ENCODE measurements around the gene CHST1.

Gene CHST1

GRCh38 chr11:45663486-45664375, 1.7 kb downstream of the CHST1 start:
- peak overlapping the region; percentile 37 to 54 for H3K4me3 ChIP-seq (ENCODE audit: low read depth in 1 of 2, low read length in 2 of 2)
- no peaks in the 10 kb centered on the region for H3K9me3 ChIP-seq (ENCODE audit: low read length)
- peaks cover 7% of the 10 kb centered on the region for H3K4me1 ChIP-seq (ENCODE audit: insufficient read depth, low read length)
- no peaks in the 10 kb centered on the region for H3K36me3 ChIP-seq (ENCODE audit: insufficient read depth, low read length)
- peaks cover 33 to 60% of the 10 kb centered on the region in 2 donors for H3K27me3 ChIP-seq (ENCODE audit: control insufficient read depth in 1 of 2, insufficient read depth in 2 of 2, low read length in 2 of 2)
- no peak overlapping the region for H3K9ac ChIP-seq (ENCODE audit: low read length)
- H3K27ac ChIP-seq (ENCODE audit: low read depth, low read length) = no peak overlapping the region

- H3K36me3 ChIP-seq (ENCODE audit: insufficient read depth, low read length) = no peaks in the 10 kb centered on the region
- H3K9me3 ChIP-seq (ENCODE audit: low read length) = no peaks in the 10 kb centered on the region
- H3K4me3 ChIP-seq (ENCODE audit: low read depth in 1 of 2, low read length in 2 of 2) = no peak overlapping the region
- H3K9ac ChIP-seq (ENCODE audit: low read length) = no peak overlapping the region
- H3K27ac ChIP-seq (ENCODE audit: low read depth, low read length) = no peak overlapping the region
- peaks cover 38 to 68% of the 10 kb centered on the region in 2 donors for H3K27me3 ChIP-seq (ENCODE audit: control insufficient read depth in 1 of 2, insufficient read depth in 2 of 2, low read length in 2 of 2)
- H3K4me1 ChIP-seq (ENCODE audit: insufficient read depth, low read length) = peaks cover 7% of the 10 kb centered on the region
These were observed 2.5 kb downstream of the CHST1 start for GRCh38 chr11:45662665-45663485.

- Histone ChIP-seq H3K4me1 (ENCODE audit: insufficient read depth, low read length) (peaks cover 7% of the 10 kb centered on the region), H3K27ac (ENCODE audit: low read depth, low read length) (no peak overlapping the region), H3K27me3 (ENCODE audit: control insufficient read depth in 1 of 2, insufficient read depth in 2 of 2, low read length in 2 of 2) (peaks cover 38 to 73% of the 10 kb centered on the region in 2 donors), H3K36me3 (ENCODE audit: insufficient read depth, low read length) (no peaks in the 10 kb centered on the region), H3K9me3 (ENCODE audit: low read length) (no peaks in the 10 kb centered on the region), H3K9ac (ENCODE audit: low read length) (no peak overlapping the region), H3K4me3 (ENCODE audit: low read depth in 1 of 2, low read length in 2 of 2) (no peak overlapping the region)
These were observed 3.2 kb downstream of the CHST1 start for GRCh38 chr11:45662096-45662664.

- no peaks in the 10 kb centered on the region for H3K36me3 ChIP-seq (ENCODE audit: insufficient read depth, low read length)
- no peaks in the 10 kb centered on the region for H3K9me3 ChIP-seq (ENCODE audit: low read length)
- H3K4me1 ChIP-seq (ENCODE audit: insufficient read depth, low read length) = peaks cover 7% of the 10 kb centered on the region
- no peak overlapping the region for H3K27ac ChIP-seq (ENCODE audit: low read depth, low read length)
- H3K4me3 ChIP-seq (ENCODE audit: low read depth in 1 of 2, low read length in 2 of 2) = no peak overlapping the region
- H3K9ac ChIP-seq (ENCODE audit: low read length) = no peak overlapping the region
- peaks cover 38 to 73% of the 10 kb centered on the region in 2 donors for H3K27me3 ChIP-seq (ENCODE audit: control insufficient read depth in 1 of 2, insufficient read depth in 2 of 2, low read length in 2 of 2)
These were observed 3.9 kb downstream of the CHST1 start for GRCh38 chr11:45661439-45662055.

- no peak overlapping the region for H3K9ac ChIP-seq (ENCODE audit: low read length)
- H3K4me1 ChIP-seq (ENCODE audit: insufficient read depth, low read length) = peaks cover 7% of the 10 kb centered on the region
- H3K4me3 ChIP-seq (ENCODE audit: low read depth in 1 of 2, low read length in 2 of 2) = no peak overlapping the region
- no peaks in the 10 kb centered on the region for H3K9me3 ChIP-seq (ENCODE audit: low read length)
- no peaks in the 10 kb centered on the region for H3K36me3 ChIP-seq (ENCODE audit: insufficient read depth, low read length)
- H3K27ac ChIP-seq (ENCODE audit: low read depth, low read length) = no peak overlapping the region
- H3K27me3 ChIP-seq (ENCODE audit: control insufficient read depth in 1 of 2, insufficient read depth in 2 of 2, low read length in 2 of 2) = peaks cover 38 to 73% of the 10 kb centered on the region in 2 donors
These were observed 4.5 kb downstream of the CHST1 start for GRCh38 chr11:45660729-45661438.

GRCh38 chr11:45659818-45660160, 5.6 kb downstream of the CHST1 start:
- peaks cover 7% of the 10 kb centered on the region for H3K4me1 ChIP-seq (ENCODE audit: insufficient read depth, low read length)
- H3K9ac ChIP-seq (ENCODE audit: low read length) = no peak overlapping the region
- no peak overlapping the region for H3K27ac ChIP-seq (ENCODE audit: low read depth, low read length)
- H3K4me3 ChIP-seq (ENCODE audit: low read depth in 1 of 2, low read length in 2 of 2) = no peak overlapping the region
- H3K36me3 ChIP-seq (ENCODE audit: insufficient read depth, low read length) = no peaks in the 10 kb centered on the region
- no peaks in the 10 kb centered on the region for H3K9me3 ChIP-seq (ENCODE audit: low read length)
- peaks cover 38 to 73% of the 10 kb centered on the region in 2 donors for H3K27me3 ChIP-seq (ENCODE audit: control insufficient read depth in 1 of 2, insufficient read depth in 2 of 2, low read length in 2 of 2)

- peaks cover 3% of the 10 kb centered on the region for H3K4me1 ChIP-seq (ENCODE audit: insufficient read depth, low read length)
- H3K27ac ChIP-seq (ENCODE audit: low read depth, low read length) = no peak overlapping the region
- H3K36me3 ChIP-seq (ENCODE audit: insufficient read depth, low read length) = no peaks in the 10 kb centered on the region
- no peaks in the 10 kb centered on the region for H3K9me3 ChIP-seq (ENCODE audit: low read length)
- H3K4me3 ChIP-seq (ENCODE audit: low read depth in 1 of 2, low read length in 2 of 2) = no peak overlapping the region
- peaks cover 38 to 68% of the 10 kb centered on the region in 2 donors for H3K27me3 ChIP-seq (ENCODE audit: control insufficient read depth in 1 of 2, insufficient read depth in 2 of 2, low read length in 2 of 2)
- H3K9ac ChIP-seq (ENCODE audit: low read length) = no peak overlapping the region
These were observed 6.2 kb downstream of the CHST1 start for GRCh38 chr11:45659031-45659817.

- Histone ChIP-seq H3K36me3 (ENCODE audit: insufficient read depth, low read length) (no peaks in the 10 kb centered on the region), H3K27ac (ENCODE audit: low read depth, low read length) (no peak overlapping the region), H3K4me3 (ENCODE audit: low read depth in 1 of 2, low read length in 2 of 2) (no peak overlapping the region), H3K4me1 (ENCODE audit: insufficient read depth, low read length) (no peaks in the 10 kb centered on the region), H3K9ac (ENCODE audit: low read length) (no peak overlapping the region), H3K9me3 (ENCODE audit: low read length) (no peaks in the 10 kb centered on the region), H3K27me3 (ENCODE audit: control insufficient read depth in 1 of 2, insufficient read depth in 2 of 2, low read length in 2 of 2) (peaks cover 38 to 60% of the 10 kb centered on the region in 2 donors)
These were observed 7.0 kb downstream of the CHST1 start for GRCh38 chr11:45658292-45658991.

- no peaks in the 10 kb centered on the region for H3K36me3 ChIP-seq (ENCODE audit: insufficient read depth, low read length)
- no peak overlapping the region for H3K27ac ChIP-seq (ENCODE audit: low read depth, low read length)
- H3K4me3 ChIP-seq (ENCODE audit: low read depth in 1 of 2, low read length in 2 of 2) = no peak overlapping the region
- no peaks in the 10 kb centered on the region for H3K4me1 ChIP-seq (ENCODE audit: insufficient read depth, low read length)
- H3K9me3 ChIP-seq (ENCODE audit: low read length) = no peaks in the 10 kb centered on the region
- no peak overlapping the region for H3K9ac ChIP-seq (ENCODE audit: low read length)
- peaks cover 35 to 52% of the 10 kb centered on the region in 2 donors for H3K27me3 ChIP-seq (ENCODE audit: control insufficient read depth in 1 of 2, insufficient read depth in 2 of 2, low read length in 2 of 2)
These were observed 7.7 kb downstream of the CHST1 start for GRCh38 chr11:45657496-45658260.

Data from muscle layer of colon (tissue), 2 donors.